Globus pallidus (tissue), 1 donor: ENCODE data around the gene KRTAP4-3.
A peak's percentile ranks its signal among the peaks of the same experiment; 100 is the strongest.
"Not testable (repeated sequence)": the region's sequence is repeated elsewhere in the genome, so short reads cannot be mapped to it uniquely, and the experiment has no call there.

Experiments
- DNase-seq: peaks from one replicate; pipeline ENCODE4 v3.0.0-alpha.2; 2015; ENCODE audit warnings: low spot score

KRTAP4-3 gene

GRCh38 chr17:41168121-41168520 lies at the start of gene KRTAP4-3:
Gene KRTAP4-3 (minus strand): TSS chr17:41168221. CDS start chr17:41168172, 49 bp downstream.
- no peak for DNase-seq

DNA sequence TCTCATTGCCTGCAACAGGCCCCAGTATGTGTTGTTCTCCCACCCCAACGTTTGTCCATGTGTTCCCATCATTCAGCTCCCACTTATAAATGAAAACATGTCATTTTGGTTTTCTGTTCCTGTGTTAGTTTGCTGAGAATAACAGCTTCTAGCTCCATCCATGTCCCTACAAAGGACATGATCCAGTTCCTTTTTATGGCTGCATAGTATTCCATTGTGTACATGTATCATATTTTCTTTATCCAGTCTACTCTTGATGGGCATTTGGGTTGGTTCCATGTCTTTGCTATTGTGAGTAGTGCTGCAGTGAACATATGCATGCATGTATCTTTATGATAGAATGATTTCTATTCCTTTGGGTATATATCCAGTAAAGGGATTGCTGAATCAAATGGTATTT lies 47.7 kb upstream of the KRTAP4-3 start:
- no peak for DNase-seq

GRCh38 chr17:41212524-41213169 lies 44.6 kb upstream of the KRTAP4-3 start:
- DNase-seq: no peak

GRCh38 chr17:41211845-41212466 lies 43.9 kb upstream of the KRTAP4-3 start:
- DNase-seq: no peak

GRCh38 chr17:41199421-41200078 lies 31.5 kb upstream of the KRTAP4-3 start:
- DNase-seq: no peak

DNA sequence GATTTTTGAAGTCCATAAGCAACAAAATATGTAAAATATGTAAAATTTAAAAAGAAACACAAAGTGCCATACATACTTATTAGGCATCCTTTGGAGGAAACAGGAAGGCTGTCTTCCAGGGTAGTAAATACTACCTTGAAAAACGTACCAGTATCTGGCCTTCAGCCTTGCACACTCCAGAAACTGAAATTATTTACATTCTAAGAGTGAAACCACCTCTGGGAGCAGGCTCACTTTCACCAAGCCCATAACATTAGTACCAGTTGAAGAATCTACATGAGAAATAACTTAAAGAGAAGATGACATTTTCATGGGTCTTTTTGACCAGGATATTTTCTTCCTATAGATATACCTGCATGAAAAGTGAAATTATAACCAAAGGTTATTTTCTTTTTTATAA lies 28.0 kb upstream of the KRTAP4-3 start:
- no peak for DNase-seq

GRCh38 chr17:41190328-41190727 lies 22.3 kb upstream of the KRTAP4-3 start:
- DNase-seq: no peak

DNA sequence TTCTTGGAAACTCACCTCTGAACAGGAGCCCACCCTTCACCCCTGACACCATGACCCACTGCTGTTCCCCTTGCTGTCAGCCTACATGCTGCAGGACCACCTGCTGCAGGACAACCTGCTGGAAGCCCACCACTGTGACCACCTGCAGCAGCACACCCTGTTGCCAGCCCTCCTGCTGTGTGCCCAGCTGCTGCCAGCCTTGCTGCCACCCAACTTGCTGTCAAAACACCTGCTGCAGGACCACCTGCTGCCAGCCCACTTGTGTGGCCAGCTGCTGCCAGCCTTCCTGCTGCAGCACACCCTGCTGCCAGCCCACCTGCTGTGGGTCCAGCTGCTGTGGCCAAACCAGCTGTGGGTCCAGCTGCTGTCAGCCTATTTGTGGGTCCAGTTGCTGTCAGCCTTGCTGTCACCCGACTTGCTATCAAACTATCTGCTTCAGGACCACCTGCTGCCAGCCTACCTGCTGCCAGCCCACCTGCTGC lies 21.9 kb upstream of the KRTAP4-3 start, which contains the start of gene KRTAP9-1:
Gene KRTAP9-1 (plus strand): TSS at position 51 of the 482 bp plus-strand sequence. CDS start 0 bp downstream, at position 51.
- DNase-seq: not testable (repeated sequence)

DNA sequence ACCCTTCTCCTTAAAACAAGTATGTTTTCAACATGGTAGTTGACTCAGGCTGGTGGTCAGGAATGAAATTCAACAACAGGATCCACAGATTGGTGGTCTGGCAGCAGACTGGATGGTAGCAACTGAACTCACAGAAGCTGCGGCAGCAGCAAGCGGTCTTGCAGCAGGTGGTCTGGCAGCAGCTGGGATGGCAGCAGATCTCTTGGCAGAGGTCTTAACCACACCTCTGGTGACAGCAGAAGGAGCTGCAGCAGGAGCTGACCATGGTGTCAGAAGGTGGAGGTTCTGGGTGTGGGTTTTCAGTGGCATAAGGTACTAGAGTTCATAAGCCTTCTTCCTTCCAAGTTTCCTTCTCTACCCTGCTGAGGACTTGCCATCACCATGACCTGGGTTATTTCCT lies 18.9 kb upstream of the KRTAP4-3 start:
- no peak for DNase-seq

GRCh38 chr17:41185001-41185400 lies 17.0 kb upstream of the KRTAP4-3 start:
- no peak for DNase-seq

DNA sequence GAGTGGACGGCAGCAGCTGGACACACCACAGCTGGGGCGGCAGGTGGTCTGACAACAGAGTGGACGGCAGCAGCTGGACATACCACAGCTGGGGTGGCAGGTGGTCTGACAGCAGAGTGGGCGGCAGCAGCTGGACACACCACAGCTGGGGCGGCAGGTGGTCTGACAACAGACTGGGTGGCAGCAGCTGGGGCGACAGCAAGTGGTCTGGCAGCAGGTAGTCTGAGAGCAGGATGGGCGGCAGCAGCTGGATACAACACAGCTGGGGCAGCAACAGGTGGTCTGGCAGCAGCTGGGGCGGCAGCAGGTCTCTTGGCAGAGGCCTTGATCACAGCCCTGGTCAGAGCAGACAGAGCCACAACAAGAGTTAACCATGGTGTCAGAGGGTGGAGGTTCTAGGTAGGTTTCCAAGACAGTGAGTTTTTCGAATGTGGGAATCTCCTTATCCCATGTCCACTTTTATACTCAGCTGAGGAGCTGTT lies 16.5 kb upstream of the KRTAP4-3 start, which contains the start of gene KRTAP4-1:
Gene KRTAP4-1 (minus strand): TSS at position 432 of the 482 bp plus-strand sequence. CDS start 57 bp downstream, at position 375.
- DNase-seq: no peak

GRCh38 chr17:41178843-41179616 lies 11.0 kb upstream of the KRTAP4-3 start:
- DNase-seq: no peak

DNA sequence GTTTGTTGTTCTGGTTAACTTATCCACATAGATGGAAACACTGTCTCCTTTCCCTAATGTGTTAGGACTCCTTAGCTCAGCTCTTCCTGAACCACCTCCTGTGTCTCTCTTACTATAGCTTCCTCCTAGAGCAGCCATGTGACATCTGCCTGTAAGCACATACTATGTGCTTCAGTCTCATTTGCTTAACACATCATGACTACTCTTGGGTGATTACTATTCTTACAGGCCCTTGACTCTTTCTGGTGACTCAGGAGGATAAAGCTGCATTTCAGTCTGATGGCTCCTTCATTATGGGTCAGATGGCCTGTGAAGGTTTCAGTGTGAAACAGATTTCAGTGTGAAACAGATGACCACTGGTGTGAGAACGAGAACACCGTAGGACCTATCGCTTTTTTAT lies 10.3 kb upstream of the KRTAP4-3 start:
- no peak for DNase-seq

DNA sequence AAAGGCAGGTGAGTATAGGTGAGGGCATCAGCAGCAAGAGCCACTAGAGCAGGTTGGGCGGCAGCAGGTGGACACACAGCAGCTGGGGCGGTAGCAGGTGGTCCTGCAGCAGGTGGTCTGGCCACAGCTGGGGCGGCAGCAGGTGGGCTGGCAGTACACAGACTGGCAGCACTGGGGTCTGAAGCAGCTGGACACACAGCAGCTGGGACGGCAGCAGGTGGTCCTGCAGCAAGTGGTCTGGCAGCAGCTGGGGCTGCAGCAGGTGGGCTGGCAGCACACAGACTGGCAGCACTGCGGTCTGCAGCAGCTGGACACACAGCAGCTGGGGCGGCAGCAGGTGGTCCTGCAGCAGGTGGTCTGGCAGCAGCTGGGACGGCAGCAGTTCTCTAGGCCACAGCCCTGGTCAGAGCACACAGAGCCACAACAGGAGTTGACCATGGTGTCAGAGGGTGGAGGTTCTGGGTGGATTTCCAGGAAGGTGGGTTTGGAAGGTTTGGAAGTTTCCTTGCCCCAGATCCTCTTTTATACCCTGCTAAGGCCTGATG lies 9.8 kb upstream of the KRTAP4-3 start, which contains the start of gene KRTAP4-2:
Gene KRTAP4-2 (minus strand): TSS at position 495 of the 545 bp plus-strand sequence. CDS start 57 bp downstream, at position 438.
- no peak for DNase-seq

- no peak for DNase-seq
These were observed 8.8 kb upstream of the KRTAP4-3 start for GRCh38 chr17:41176744-41177387.

DNA sequence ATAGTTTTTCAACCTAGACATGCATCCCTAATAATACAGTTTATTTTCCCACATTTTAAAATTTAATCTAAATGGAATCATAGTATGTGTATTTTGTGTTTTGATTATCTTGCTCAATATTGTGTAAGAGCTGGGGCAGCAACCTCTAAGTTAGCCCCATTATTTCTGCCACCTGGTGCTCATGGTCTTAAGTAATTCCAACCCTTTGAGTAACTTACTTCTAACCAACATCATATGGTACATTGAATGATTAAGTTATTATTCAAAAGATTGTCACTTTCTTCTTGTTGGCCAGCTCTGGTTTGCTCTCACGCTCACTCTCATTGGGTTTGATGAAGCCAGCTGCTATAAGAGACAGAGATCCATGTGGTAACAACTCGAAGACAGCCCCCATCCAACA lies 3.9 kb upstream of the KRTAP4-3 start:
- DNase-seq: no peak

DNA sequence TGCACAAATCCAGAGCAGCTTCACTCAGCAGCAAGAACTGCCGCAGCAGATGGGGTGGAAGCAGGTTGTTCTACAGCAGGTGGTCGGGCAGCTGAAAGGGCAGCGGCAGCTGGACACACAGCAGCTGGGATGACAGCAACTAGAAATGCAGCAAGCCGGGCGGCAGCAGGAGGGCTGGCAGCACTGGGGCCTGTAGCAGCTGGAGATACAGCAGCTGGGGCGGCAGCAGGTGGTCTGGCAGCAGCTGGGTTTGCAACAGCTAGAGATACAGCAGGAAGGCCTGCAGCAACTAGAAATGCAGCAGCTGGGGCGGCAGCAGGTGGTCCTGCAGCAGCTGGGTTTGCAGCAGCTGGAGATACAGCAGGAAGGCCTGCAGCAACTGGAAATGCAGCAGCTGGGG lies 460 bp downstream of the KRTAP4-3 start:
- DNase-seq: no peak

DNA sequence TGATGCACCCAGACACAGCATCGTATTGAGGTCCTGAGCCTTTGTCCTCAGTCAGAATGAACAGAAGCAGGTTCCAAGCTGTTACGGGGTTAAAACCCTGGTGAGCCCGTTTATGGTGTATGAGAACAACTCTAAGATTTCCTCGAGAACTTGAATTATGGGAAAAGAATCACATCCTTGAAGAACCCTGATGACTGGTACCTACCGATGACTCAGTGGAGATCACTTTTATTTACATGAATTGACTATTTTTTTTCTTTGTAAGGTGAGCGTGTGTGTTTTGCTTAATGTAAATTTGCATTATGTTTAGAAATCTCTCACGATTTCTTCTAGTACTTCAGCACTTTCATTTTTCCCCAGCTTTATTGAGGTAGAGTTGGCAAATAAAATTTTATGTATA lies 4.2 kb downstream of the KRTAP4-3 start:
- DNase-seq: no peak

DNA sequence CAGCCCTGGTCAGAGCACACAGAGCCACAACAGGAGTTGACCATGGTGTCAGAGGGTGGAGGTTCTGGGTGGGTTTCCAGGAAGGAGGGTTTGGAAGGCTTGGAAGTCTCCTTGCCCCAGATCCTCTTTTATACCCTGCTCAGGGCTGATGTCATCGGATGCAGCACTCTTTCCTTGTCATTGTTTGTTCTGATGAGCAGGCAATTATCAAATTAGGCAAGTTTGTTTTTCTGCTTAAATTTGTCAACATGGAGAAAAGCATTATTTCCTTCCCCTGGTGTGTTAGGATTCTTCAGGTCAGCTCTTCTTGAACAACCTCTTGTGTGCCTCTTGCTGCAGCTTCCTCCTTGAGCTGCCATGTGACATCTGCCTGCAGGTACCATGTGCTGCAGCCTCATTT lies 7.4 kb downstream of the KRTAP4-3 start, which contains the start of gene KRTAP4-4:
Gene KRTAP4-4 (minus strand): TSS at position 101 of the 400 bp plus-strand sequence. CDS start 57 bp downstream, at position 44.
- DNase-seq: no peak

DNA sequence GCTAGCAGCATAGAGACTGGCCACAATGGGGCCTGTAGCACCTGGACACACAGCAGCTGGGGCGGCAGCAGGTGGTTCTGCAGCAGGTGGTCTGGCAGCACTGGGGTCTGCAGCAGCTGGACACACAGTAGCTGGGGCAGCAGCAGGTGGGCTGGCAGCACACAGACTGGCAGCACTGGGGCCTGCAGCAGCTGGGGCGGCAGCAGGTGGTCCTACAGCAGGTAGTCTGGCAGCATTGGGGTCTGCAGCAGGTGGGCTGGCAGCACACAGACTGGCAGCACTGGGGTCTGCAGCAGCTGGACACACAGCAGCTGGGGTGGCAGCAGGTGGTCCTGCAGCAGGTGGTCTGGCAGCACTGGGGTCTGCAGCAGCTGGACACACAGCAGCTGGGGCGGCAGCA lies 7.8 kb downstream of the KRTAP4-3 start:
- DNase-seq: not testable (repeated sequence)

- peak; percentile 50 for DNase-seq
These were observed 14.2 kb downstream of the KRTAP4-3 start for GRCh38 chr17:41153856-41154255.
